Nephron progenitor cell (in vitro differentiated cells): ENCODE results near the gene WNT9B.

Experiments used
- DNase-seq: peaks from one replicate; pipeline ENCODE4 v3.0.0; 2021
- H3K27ac Mint-ChIP-seq: 2 replicates; pipeline ENCODE4 v1.8.0; 2021; ENCODE audit warnings: mild to moderate bottlenecking, moderate library complexity, mixed read lengths
- H3K27me3 Mint-ChIP-seq: 2 replicates; pipeline ENCODE4 v1.8.0; 2021; ENCODE audit warnings: mild to moderate bottlenecking, low read depth, mixed read lengths; ENCODE audit not compliant: poor library complexity
- H3K36me3 Mint-ChIP-seq: 2 replicates; pipeline ENCODE4 v1.8.0; 2021; ENCODE audit warnings: low read depth, mixed read lengths
- H3K4me1 Mint-ChIP-seq: 2 replicates; pipeline ENCODE4 v1.8.0; 2021; ENCODE audit warnings: mixed read lengths
- H3K4me3 Mint-ChIP-seq: 2 replicates; pipeline ENCODE4 v1.8.0; 2021; ENCODE audit warnings: mild to moderate bottlenecking, moderate library complexity, mixed read lengths
- H3K9me3 Mint-ChIP-seq: 2 replicates; pipeline ENCODE4 v1.8.0; 2021; ENCODE audit warnings: mild to moderate bottlenecking, moderate library complexity, mixed read lengths
- CTCF ChIP-seq: fragments of 200-600 bp; sonication (generic); IDR thresholded peaks from 2 replicates; pipeline ENCODE4 v1.5.0; 2021; ENCODE audit warnings: antibody characterized with exemption

Gene WNT9B

GRCh38 chr17:46851029-46851741, at the start of gene WNT9B:
Gene WNT9B (plus strand): TSS chr17:46851583. CDS start chr17:46851639, 56 bp downstream.
- H3K9me3 Mint-ChIP-seq = no peaks in the 10 kb centered on the region
- H3K27ac Mint-ChIP-seq = no peak within 1 kb of the TSS
- peaks cover 98% of the 10 kb centered on the region for H3K27me3 Mint-ChIP-seq
- no peak for TF ChIP-seq CTCF
- peak; percentile 70 for DNase-seq
- peaks cover 13% of the 10 kb centered on the region for H3K4me1 Mint-ChIP-seq
- H3K36me3 Mint-ChIP-seq = no peaks in the 10 kb centered on the region
- peak within 1 kb of the TSS; percentile 75 for H3K4me3 Mint-ChIP-seq

GRCh38 chr17:46802800-46803199, 48.6 kb upstream of the WNT9B start:
- Mint-ChIP-seq H3K4me3 (no peak overlapping the region), H3K36me3 (no peaks in the 10 kb centered on the region), H3K27me3 (peaks cover 11% of the 10 kb centered on the region), H3K9me3 (no peaks in the 10 kb centered on the region), H3K4me1 (no peaks in the 10 kb centered on the region), H3K27ac (no peak overlapping the region)
- TF ChIP-seq CTCF = no peak
- DNase-seq = no peak

- H3K4me3 Mint-ChIP-seq = no peak overlapping the region
- peaks cover 11% of the 10 kb centered on the region for H3K27me3 Mint-ChIP-seq
- TF ChIP-seq CTCF = no peak
- no peak overlapping the region for H3K27ac Mint-ChIP-seq
- H3K9me3 Mint-ChIP-seq = no peaks in the 10 kb centered on the region
- peaks cover 3% of the 10 kb centered on the region for H3K4me1 Mint-ChIP-seq
- DNase-seq = no peak
- no peaks in the 10 kb centered on the region for H3K36me3 Mint-ChIP-seq
Measured at GRCh38 chr17:46803544-46803943, 47.8 kb upstream of the WNT9B start.

- Mint-ChIP-seq H3K4me1 (peaks cover 22% of the 10 kb centered on the region), H3K4me3 (no peak overlapping the region), H3K36me3 (no peaks in the 10 kb centered on the region), H3K27me3 (peaks cover 19% of the 10 kb centered on the region), H3K27ac (no peak overlapping the region), H3K9me3 (no peaks in the 10 kb centered on the region)
- no peak for TF ChIP-seq CTCF
- DNase-seq = no peak
Measured at GRCh38 chr17:46805771-46806170, 45.6 kb upstream of the WNT9B start.

GRCh38 chr17:46809110-46809571, 42.2 kb upstream of the WNT9B start:
- no peak for DNase-seq
- peaks cover 22% of the 10 kb centered on the region for H3K27me3 Mint-ChIP-seq
- H3K4me1 Mint-ChIP-seq = peaks cover 54% of the 10 kb centered on the region
- no peaks in the 10 kb centered on the region for H3K9me3 Mint-ChIP-seq
- H3K27ac Mint-ChIP-seq = no peak overlapping the region
- H3K4me3 Mint-ChIP-seq = no peak overlapping the region
- no peaks in the 10 kb centered on the region for H3K36me3 Mint-ChIP-seq
- no peak for TF ChIP-seq CTCF

- no peaks in the 10 kb centered on the region for H3K9me3 Mint-ChIP-seq
- H3K4me3 Mint-ChIP-seq = no peak overlapping the region
- H3K4me1 Mint-ChIP-seq = peaks cover 71% of the 10 kb centered on the region
- no peak for TF ChIP-seq CTCF
- H3K27ac Mint-ChIP-seq = peak overlapping the region; percentile 61
- peaks cover 30% of the 10 kb centered on the region for H3K27me3 Mint-ChIP-seq
- no peaks in the 10 kb centered on the region for H3K36me3 Mint-ChIP-seq
- no peak for DNase-seq
Measured at GRCh38 chr17:46810837-46811236, 40.5 kb upstream of the WNT9B start.
